GM12878 (cell line): ENCODE results near the gene TRIP6. TPM values are rescaled to one million over a fixed set of nuclear protein-coding genes. Genes with fewer than 3 reads are reported as not detected.

Experiments
- ATAC-seq: fragments of 200-7000 bp; cut with Tn5 transposase; 3 replicates; pipeline ENCODE4 v1.9.1; 2020; ENCODE audit warnings: mild to moderate bottlenecking, moderate library complexity
- Bru-seq: library from RNA; stranded (reverse); fragments of 400-500 nt; gene quantifications from one replicate; lab custom pipeline; 2021; lab: Mats Ljungman, UMichigan
- BruChase-seq, 2 experiments: library from RNA; stranded (reverse); fragments of 400-500 nt; gene quantifications; one replicate each; lab custom pipeline; 2021; lab: Mats Ljungman, UMichigan
- BruUV-seq: library from RNA; stranded (reverse); fragments of 400-500 nt; replicated peaks from 2 replicates; lab custom pipeline; 2021; lab: Mats Ljungman, UMichigan
- CTCF ChIA-PET: fragments of 300-600 bp; sonication (Branson Sonifier 250); formaldehyde crosslinking; extraction: SDS; loops from one replicate; lab custom pipeline; 2021; ENCODE audit warnings: inconsistent platforms; lab: Yijun Ruan, JAX
- POLR2A ChIA-PET: fragments of 350-600 bp; formaldehyde crosslinking; extraction: SDS; loops from one replicate; lab custom pipeline; 2021; ENCODE audit warnings: inconsistent platforms; lab: Charles Lee
- RAD21 ChIA-PET: fragments of 300-600 bp; sonication (Branson Sonifier 250); formaldehyde crosslinking; loops from one replicate; lab custom pipeline; 2023; ENCODE audit warnings: antibody characterized with exemption; ENCODE audit not compliant: unreplicated experiment; lab: Charles Lee
- SMC1A ChIA-PET: fragments of 300-600 bp; sonication (Branson Sonifier 250); formaldehyde crosslinking; loops from one replicate; lab custom pipeline; 2023; ENCODE audit not compliant: unreplicated experiment, uncharacterized antibody; lab: Charles Lee
- DNase-seq: peaks from one replicate; pipeline ENCODE4 v3.0.0-alpha.2; 2011; ENCODE audit warnings: low read depth, low spot score
- FAIRE-seq: peaks from 3 replicates; lab custom pipeline; 2011; peaks lifted over from hg19 to GRCh38; lab: Jason Lieb, UNC
- H2AFZ ChIP-seq: 2 replicates; pipeline ENCODE4 v1.6.0; 2011; ENCODE audit warnings: low read depth, low read length, control low read depth; ENCODE audit not compliant: control insufficient read depth
- H3K27ac ChIP-seq: 2 replicates; pipeline ENCODE4 v1.5.1; 2011; ENCODE audit warnings: control low read depth; ENCODE audit not compliant: control insufficient read depth, insufficient read depth
- H3K27me3 ChIP-seq, 2 experiments: replicated peaks in 1 of 2; 2 replicates each; pipeline versions ENCODE4 v1.6.0 to v1.6.1; 2011; ENCODE audit warnings: low read length in 1 of 2; ENCODE audit not compliant: control insufficient read depth in 2 of 2, insufficient read depth in 2 of 2
- H3K36me3 ChIP-seq, 2 experiments: 2 replicates each; pipeline ENCODE4 v1.5.1; 2011; ENCODE audit warnings: low read length in 1 of 2; ENCODE audit not compliant: control insufficient read depth in 2 of 2, insufficient read depth in 2 of 2
- H3K4me1 ChIP-seq: 2 replicates; pipeline ENCODE4 v1.6.1; 2011; ENCODE audit warnings: mild to moderate bottlenecking, low read length, moderate library complexity, mixed read lengths; ENCODE audit not compliant: control insufficient read depth, insufficient read depth
- H3K4me2 ChIP-seq: 2 replicates; pipeline ENCODE4 v1.6.0; 2011; ENCODE audit warnings: control low read depth; ENCODE audit not compliant: control insufficient read depth, insufficient read depth
- H3K4me3 ChIP-seq: fragments of 200-600 bp; sonication (generic); 2 replicates; pipeline ENCODE4 v1.5.1; 2016
- H3K79me2 ChIP-seq: 2 replicates; pipeline ENCODE4 v1.6.0; 2011; ENCODE audit warnings: low read length; ENCODE audit not compliant: control insufficient read depth, insufficient read depth
- H3K9ac ChIP-seq: 2 replicates; pipeline ENCODE4 v1.8.0; 2011; ENCODE audit warnings: low read length, control low read depth, mixed read lengths; ENCODE audit not compliant: control insufficient read depth, insufficient read depth
- H3K9me3 ChIP-seq: replicated peaks from 3 replicates; pipeline ENCODE4 v1.5.1; 2011; ENCODE audit warnings: mild to moderate bottlenecking, low read length; ENCODE audit not compliant: control insufficient read depth, insufficient read depth
- H4K20me1 ChIP-seq: 2 replicates; pipeline ENCODE4 v1.6.0; 2011; ENCODE audit not compliant: control insufficient read depth, insufficient read depth
- ESRRA ChIP-seq: IDR thresholded peaks from 2 replicates; pipeline ENCODE4 v1.6.1; 2012; ENCODE audit warnings: mild to moderate bottlenecking, low read length, improper control_type of control experiment
- GATAD2B ChIP-seq: fragments of 450-650 bp; conservative IDR thresholded peaks from 2 replicates; pipeline ENCODE4 v1.6.1; 2017; ENCODE audit warnings: low read depth, mild to moderate bottlenecking, moderate library complexity
- KDM1A ChIP-seq: fragments of 200-600 bp; sonication (generic); IDR thresholded peaks from 2 replicates; pipeline ENCODE4 v1.6.1; 2016; ENCODE audit warnings: borderline replicate concordance
- NFYB ChIP-seq: IDR thresholded peaks from 2 replicates; pipeline ENCODE4 v1.6.1; 2011; ENCODE audit warnings: low read depth, mild to moderate bottlenecking, low read length, improper control_type of control experiment, moderate library complexity; ENCODE audit not compliant: insufficient read depth
- NR2C2 ChIP-seq: IDR thresholded peaks from 2 replicates; pipeline ENCODE4 v1.6.1; 2011; ENCODE audit warnings: borderline replicate concordance, low read depth; ENCODE audit not compliant: control insufficient read depth, insufficient read length
- RUNX3 ChIP-seq: IDR thresholded peaks from 2 replicates; pipeline ENCODE4 v1.6.1; 2012; ENCODE audit warnings: low read length, inconsistent platforms
- SUZ12 ChIP-seq: fragments of 200-600 bp; sonication (generic); IDR thresholded peaks from one replicate; pipeline ENCODE4 v1.6.1; 2018; ENCODE audit warnings: antibody characterized with exemption, mild to moderate bottlenecking; ENCODE audit not compliant: unreplicated experiment
- ZBED1 ChIP-seq: IDR thresholded peaks from 2 replicates; pipeline ENCODE4 v1.6.1; 2016; ENCODE audit warnings: borderline replicate concordance
- ZNF274 ChIP-seq: IDR thresholded peaks from one replicate; pipeline ENCODE4 v1.8.0; 2011; ENCODE audit not compliant: insufficient read length, insufficient read depth
- WGBS: methylation state at CpG from one replicate; pipeline ENCODE4 v1.1.6; 2016; ENCODE audit warnings: low lambda C conversion rate; ENCODE audit not compliant: insufficient replicate concordance, insufficient coverage; ENCODE audit errors: missing lambda C conversion rate; 5-methylcytosine and 5-hydroxymethylcytosine counted together
- in situ Hi-C: fragments of 300-500 bp; cut with MboI; formaldehyde crosslinking; loops from 9 replicates; pipeline ENCODE4 v1.14.3; 2018; ENCODE audit warnings: mixed read lengths
- intact Hi-C: fragments of 100-400 bp; cut with micrococcal nuclease; formaldehyde crosslinking; loops from one replicate; pipeline ENCODE4 v1.14.2; 2022; ENCODE audit not compliant: unreplicated experiment
- long read RNA-seq, 2 experiments: library from polyadenylated mRNA; unstranded; transcript quantifications; one replicate each; pipeline ENCODE4 v2.0.0, GENCODE V29; 2019 to 2020
- polyA minus RNA-seq, 3 experiments: library from RNA; depleted of rRNA, polyadenylated mRNA; stranded (reverse); fragments of >200 nt; gene quantifications; 2 replicates each; pipeline ENCODE4 v1.2.3, GENCODE V29; 2011
- polyA plus RNA-seq, 11 experiments: library from polyadenylated mRNA; depleted of rRNA in 4 of 11; unstranded in 6 of 11; stranded (reverse) in 5 of 11; fragments of >200 nt; fragmentation: Nextera tagmentation in 4 of 11; fragmentation: Illumina TruSeq in 1 of 11; extraction: Ambion mirVana in 4 of 11; extraction: Trizol in 1 of 11; gene quantifications; 1 replicate in 1 of 11; 2 replicates in 10 of 11; pipeline versions ENCODE4 v1.2.1 to v1.2.3, GENCODE V29; 2011 to 2016; ENCODE audit warnings: inconsistent platforms in 2 of 11, missing spikeins in 2 of 11, low read depth in 1 of 11
- total RNA-seq, 4 experiments: library from RNA; depleted of rRNA in 3 of 4; stranded (reverse); fragments of >200 nt in 3 of 4; fragmentation: Illumina TruSeq in 1 of 4; extraction: Trizol in 1 of 4; gene quantifications; 2 replicates each; pipeline versions ENCODE4 v1.2.1 to v1.2.3, GENCODE V29; 2013 to 2021
- TF ChIP-seq, protein P1 (sequence below): fragments of 450-650 bp; IDR thresholded peaks from 2 replicates; pipeline ENCODE4 v1.6.1; 2017; ENCODE audit warnings: mild to moderate bottlenecking, moderate library complexity
- TF ChIP-seq, protein P2 (sequence below): fragments of 450-650 bp; IDR thresholded peaks from 2 replicates; pipeline ENCODE4 v1.6.1; 2016; ENCODE audit warnings: mild to moderate bottlenecking

The TRIP6 gene, protein sequence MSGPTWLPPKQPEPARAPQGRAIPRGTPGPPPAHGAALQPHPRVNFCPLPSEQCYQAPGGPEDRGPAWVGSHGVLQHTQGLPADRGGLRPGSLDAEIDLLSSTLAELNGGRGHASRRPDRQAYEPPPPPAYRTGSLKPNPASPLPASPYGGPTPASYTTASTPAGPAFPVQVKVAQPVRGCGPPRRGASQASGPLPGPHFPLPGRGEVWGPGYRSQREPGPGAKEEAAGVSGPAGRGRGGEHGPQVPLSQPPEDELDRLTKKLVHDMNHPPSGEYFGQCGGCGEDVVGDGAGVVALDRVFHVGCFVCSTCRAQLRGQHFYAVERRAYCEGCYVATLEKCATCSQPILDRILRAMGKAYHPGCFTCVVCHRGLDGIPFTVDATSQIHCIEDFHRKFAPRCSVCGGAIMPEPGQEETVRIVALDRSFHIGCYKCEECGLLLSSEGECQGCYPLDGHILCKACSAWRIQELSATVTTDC
- total RNA-seq (2013; cell fraction: nucleolus; rRNA removed), result 23.7 and 24.0 TPM in 2 replicates
- total RNA-seq (2014; rRNA removed) (26.4 and 32.3 TPM in 2 replicates), total RNA-seq (2014; rRNA removed; fragmentation: Illumina TruSeq; extraction: Trizol) (15.4 and 16.2 TPM in 2 replicates), total RNA-seq (2021) (45.3 and 47.4 TPM in 2 replicates), polyA plus RNA-seq (2011; rRNA removed) (14.2 and 21.3 TPM in 2 replicates), polyA plus RNA-seq (2014; fragmentation: Illumina TruSeq; extraction: Trizol) (1.7 and 8.5 TPM in 2 replicates), polyA plus RNA-seq (2014; fragmentation: Nextera tagmentation; extraction: Ambion mirVana) (1 to 10 TPM; 2.5 to 7.1 TPM), polyA plus RNA-seq (2014; rRNA removed) (36.6 and 40.3 TPM in 2 replicates), polyA plus RNA-seq (2016; fragmentation: Nextera tagmentation; extraction: Ambion mirVana) (10 to 100 TPM; 29.7 to 36.5 TPM), polyA minus RNA-seq (2011; rRNA and poly(A)+ RNA removed) (12.7 and 22.8 TPM in 2 replicates), Bru-seq, nascent RNA (percentile 71 among the genes with signal in this experiment), BruChase-seq, experiment 1, labeled RNA remaining after a 6-hour chase (percentile 85 among the genes with signal in this experiment), BruChase-seq, experiment 2, labeled RNA remaining after a 2-hour chase (percentile 81 among the genes with signal in this experiment)
- 10.0 TPM for polyA plus RNA-seq (2011; ENCODE audit: low read depth)
- 24.6 and 35.7 TPM in 2 replicates for polyA plus RNA-seq (2011; cell fraction: cytosol; rRNA removed)
- 37.9 and 42.2 TPM in 2 replicates for polyA plus RNA-seq (2011; cell fraction: nucleus; rRNA removed)
- polyA plus RNA-seq (2012), result 29.8 and 31.4 TPM in 2 replicates
- polyA minus RNA-seq (2011; cell fraction: cytosol; rRNA and poly(A)+ RNA removed), result 7.1 and 9.1 TPM in 2 replicates
- polyA minus RNA-seq (2011; cell fraction: nucleus; rRNA and poly(A)+ RNA removed), result 12.3 and 19.0 TPM in 2 replicates
- long read RNA-seq, experiment 1, transcript TRIP6-201 (9 exons, 1,942 nt), result major isoform, 9 of 13 reads
- long read RNA-seq, experiment 1, partial matches to known transcripts, result 0 of 13 reads
- long read RNA-seq, experiment 1, other reads (novel, unspliced or antisense), result 2 of 13 reads
- long read RNA-seq, experiment 2, partial matches to known transcripts, result 1 of 1 reads
- long read RNA-seq, experiment 2, other reads (novel, unspliced or antisense), result 0 of 1 reads

DNA sequence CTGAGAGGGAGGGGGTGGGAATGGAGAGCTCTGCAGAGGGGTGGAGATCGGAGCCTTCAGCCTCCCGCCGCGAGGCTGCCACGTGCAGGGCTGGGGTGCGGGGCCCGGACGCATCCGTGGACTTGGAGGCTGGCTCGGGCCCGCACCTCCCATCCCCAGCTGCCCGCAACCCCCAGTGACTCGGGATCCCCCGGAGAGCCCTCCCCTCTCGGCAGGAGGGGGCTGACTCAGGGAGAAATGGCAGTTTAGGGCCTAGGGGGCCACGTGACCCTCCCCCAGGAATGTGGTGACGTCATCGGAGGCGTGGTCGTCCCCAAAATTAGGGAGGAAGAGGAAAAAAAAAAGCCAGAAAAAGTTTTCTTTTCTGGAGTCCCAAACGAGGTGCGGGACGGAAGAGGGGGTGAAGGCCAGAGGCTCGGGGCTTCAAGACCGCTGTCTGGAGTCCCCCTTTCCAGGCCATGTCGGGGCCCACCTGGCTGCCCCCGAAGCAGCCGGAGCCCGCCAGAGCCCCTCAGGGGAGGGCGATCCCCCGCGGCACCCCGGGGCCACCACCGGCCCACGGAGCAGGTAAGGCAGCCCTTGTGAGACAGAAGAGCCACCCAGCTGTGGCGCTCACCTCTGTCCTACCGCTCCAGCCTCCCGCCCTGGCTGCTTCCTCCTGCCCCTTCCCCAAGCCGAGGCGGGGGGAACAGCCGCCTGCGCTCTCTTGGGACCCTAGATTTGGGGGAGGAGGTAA lies at the start of gene TRIP6:
Gene TRIP6 (plus strand): TSS at position 348 of the 736 bp plus-strand sequence. CDS start 111 bp downstream, at position 459.
- Histone ChIP-seq H3K36me3 (peaks cover 0 to 2% of the 10 kb centered on the region in 2 experiments; a peak in 3 of 4 replicates), H3K4me2 (peak within 1 kb of the TSS; percentile 72), H3K9me3 (no peaks in the 10 kb centered on the region), H3K79me2 (peaks cover 22% of the 10 kb centered on the region), H2AFZ (peak within 1 kb of the TSS; percentile 35), H4K20me1 (no peaks in the 10 kb centered on the region), H3K9ac (peak within 1 kb of the TSS; percentile 95), H3K27ac (peak within 1 kb of the TSS; percentile 92), H3K4me1 (peaks cover 4% of the 10 kb centered on the region), H3K4me3 (peak within 1 kb of the TSS; percentile 94), H3K27me3 (no peaks in the 10 kb centered on the region)
- intact Hi-C loops, result no loop called here
- DNase-seq (no peak), FAIRE-seq (no peak), ATAC-seq (peak; percentile 81)
- TSS peak; percentile 86 for BruUV-seq
- ChIA-PET RAD21 (interaction anchor here (0.9 to 1.3 kb wide), 2 partner anchors 9 to 23 kb away, joined by 3 read pairs; partner anchors contain the start of gene UFSP1), CTCF (interaction anchor here (1.1 to 1.3 kb wide), 2 partner anchors 15 to 66 kb away, joined by 3 read pairs; partner anchors contain the start of gene SLC12A9), POLR2A (interaction anchor here (0.6 to 0.8 kb wide), 4 partner anchors 23 to 259 kb away, joined by 3 to 4 read pairs (median 3); partner anchors contain the start of genes MOSPD3, SERPINE1 and UFSP1), SMC1A (interaction anchor here (1.0 kb wide), 1 partner anchor 8 kb away, joined by 3 read pairs; the partner anchor contains the start of gene SRRT)
- 3% methylated on average over 38 of the region's 42 CpGs for WGBS
- in situ Hi-C loops, result no loop called here
- TF ChIP-seq ESRRA (no peak), GATAD2B (peak; percentile 35; the same call in 1 of the 2 replicates), NR2C2 (no peak), KDM1A (no peak), ZNF274 (no peak), ZBED1 (no peak), NFYB (no peak), SUZ12 (no peak), RUNX3 (no peak)
- TF ChIP-seq, protein P1, sequence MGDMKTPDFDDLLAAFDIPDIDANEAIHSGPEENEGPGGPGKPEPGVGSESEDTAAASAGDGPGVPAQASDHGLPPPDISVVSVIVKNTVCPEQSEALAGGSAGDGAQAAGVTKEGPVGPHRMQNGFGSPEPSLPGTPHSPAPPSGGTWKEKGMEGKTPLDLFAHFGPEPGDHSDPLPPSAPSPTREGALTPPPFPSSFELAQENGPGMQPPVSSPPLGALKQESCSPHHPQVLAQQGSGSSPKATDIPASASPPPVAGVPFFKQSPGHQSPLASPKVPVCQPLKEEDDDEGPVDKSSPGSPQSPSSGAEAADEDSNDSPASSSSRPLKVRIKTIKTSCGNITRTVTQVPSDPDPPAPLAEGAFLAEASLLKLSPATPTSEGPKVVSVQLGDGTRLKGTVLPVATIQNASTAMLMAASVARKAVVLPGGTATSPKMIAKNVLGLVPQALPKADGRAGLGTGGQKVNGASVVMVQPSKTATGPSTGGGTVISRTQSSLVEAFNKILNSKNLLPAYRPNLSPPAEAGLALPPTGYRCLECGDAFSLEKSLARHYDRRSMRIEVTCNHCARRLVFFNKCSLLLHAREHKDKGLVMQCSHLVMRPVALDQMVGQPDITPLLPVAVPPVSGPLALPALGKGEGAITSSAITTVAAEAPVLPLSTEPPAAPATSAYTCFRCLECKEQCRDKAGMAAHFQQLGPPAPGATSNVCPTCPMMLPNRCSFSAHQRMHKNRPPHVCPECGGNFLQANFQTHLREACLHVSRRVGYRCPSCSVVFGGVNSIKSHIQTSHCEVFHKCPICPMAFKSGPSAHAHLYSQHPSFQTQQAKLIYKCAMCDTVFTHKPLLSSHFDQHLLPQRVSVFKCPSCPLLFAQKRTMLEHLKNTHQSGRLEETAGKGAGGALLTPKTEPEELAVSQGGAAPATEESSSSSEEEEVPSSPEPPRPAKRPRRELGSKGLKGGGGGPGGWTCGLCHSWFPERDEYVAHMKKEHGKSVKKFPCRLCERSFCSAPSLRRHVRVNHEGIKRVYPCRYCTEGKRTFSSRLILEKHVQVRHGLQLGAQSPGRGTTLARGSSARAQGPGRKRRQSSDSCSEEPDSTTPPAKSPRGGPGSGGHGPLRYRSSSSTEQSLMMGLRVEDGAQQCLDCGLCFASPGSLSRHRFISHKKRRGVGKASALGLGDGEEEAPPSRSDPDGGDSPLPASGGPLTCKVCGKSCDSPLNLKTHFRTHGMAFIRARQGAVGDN, result peak; percentile 72; the same call in 1 of the 2 replicates
- TF ChIP-seq, protein P2, sequence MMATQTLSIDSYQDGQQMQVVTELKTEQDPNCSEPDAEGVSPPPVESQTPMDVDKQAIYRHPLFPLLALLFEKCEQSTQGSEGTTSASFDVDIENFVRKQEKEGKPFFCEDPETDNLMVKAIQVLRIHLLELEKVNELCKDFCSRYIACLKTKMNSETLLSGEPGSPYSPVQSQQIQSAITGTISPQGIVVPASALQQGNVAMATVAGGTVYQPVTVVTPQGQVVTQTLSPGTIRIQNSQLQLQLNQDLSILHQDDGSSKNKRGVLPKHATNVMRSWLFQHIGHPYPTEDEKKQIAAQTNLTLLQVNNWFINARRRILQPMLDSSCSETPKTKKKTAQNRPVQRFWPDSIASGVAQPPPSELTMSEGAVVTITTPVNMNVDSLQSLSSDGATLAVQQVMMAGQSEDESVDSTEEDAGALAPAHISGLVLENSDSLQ, result no peak
